Posterior cingulate gyrus (tissue), 11 donors: ENCODE measurements around the gene CLNK.

Experiments
- DNase-seq, 10 donors: peaks; one replicate each; pipeline versions ENCODE4 v3.0.0 to v3.0.0-alpha.2; 2020 to 2021; ENCODE audit warnings: mixed read lengths in 3 of 10
- intact Hi-C: fragments of 100-400 bp; cut with DNase I; formaldehyde crosslinking; loops from one replicate; pipeline ENCODE4 v1.15.1; 2023

The CLNK gene

GRCh38 chr4:10530137-10530786 lies 154.3 kb downstream of the CLNK start:
- intact Hi-C loops = no loop called here
- no peak for DNase-seq

DNA sequence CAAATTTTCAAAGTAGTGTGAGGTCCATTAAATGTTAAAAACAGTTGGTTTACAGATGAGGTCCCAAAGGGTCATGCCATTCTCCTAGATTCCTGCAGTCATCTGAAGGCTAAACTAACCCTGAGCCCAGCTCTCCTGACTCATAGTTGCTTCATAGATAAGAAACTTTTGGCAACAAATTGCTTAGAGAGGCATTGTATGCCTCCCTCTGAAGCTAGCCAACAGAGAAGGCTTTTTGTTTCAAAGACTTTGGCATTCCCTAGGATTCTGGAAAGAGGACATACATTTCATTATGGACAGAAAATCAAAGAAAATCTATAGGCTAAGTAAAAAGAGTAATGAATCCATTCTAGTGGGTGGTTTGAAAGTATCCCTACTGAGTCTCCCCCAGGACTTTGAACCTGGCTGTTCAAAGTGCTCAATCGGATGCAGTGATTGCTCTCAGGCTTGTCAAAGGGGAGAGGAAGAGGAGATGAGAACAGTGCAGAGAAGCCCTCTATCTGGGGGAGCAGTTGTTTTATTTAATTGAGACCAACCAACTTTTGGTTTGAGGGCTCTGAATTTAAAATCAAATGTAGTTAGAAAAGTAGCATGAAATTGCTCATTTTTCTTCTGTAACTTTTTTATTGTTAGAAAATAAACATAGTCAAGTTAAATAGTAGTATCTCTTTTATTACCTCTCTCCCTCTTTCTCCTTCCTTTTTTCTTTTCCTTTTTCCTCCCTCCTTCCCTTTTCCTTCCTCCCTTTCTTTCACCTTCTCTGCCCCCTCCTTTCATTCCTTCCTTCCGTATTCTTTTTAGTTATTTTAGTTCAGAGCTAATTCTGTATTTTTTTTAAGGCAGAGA lies 155.1 kb downstream of the CLNK start:
- intact Hi-C loops = no loop called here

GRCh38 chr4:10527438-10527837 lies 157.1 kb downstream of the CLNK start:
- no peak for DNase-seq

More for the DNA sequence above, 155.1 kb downstream of the CLNK start:
- no peak for DNase-seq

GRCh38 chr4:10526429-10527222 lies 157.9 kb downstream of the CLNK start:
- intact Hi-C loops = no loop called here
- DNase-seq = no peak

More at GRCh38 chr4:10527438-10527837, 157.1 kb downstream of the CLNK start:
- intact Hi-C loops = no loop called here

DNA sequence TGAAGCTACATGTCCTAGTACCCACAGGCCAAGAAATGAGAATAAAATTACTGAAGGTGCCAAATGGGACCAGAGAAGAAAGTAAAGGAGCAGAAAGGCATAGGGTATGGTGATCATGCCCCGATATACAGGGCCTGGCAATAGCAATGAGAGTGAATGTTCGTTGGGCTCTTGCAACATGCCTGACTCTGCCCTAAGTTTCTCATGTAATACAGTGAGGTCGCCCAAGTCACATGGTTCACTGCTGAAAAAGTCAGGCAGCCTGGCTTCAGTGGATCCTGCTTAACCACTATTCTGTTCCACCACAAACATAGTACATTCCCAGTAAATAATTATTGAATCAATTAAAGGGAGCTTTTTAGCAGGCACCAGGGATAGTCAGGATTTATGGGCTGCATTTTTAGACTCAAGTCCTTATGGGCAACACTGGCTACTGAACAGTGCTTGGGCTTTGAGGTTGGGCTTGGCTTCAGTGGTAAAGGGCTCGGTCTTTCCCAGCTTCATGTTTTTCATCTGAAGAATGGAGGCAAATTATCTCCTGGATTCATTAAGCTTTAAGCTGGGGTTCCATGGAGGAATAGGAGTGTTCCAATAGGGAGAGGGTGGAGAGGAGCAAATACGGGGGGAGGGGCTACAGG lies 160.3 kb downstream of the CLNK start:
- DNase-seq = no peak
- intact Hi-C loops = no loop called here

- DNase-seq = no peak
- intact Hi-C loops = no loop called here
Measured at GRCh38 chr4:10521424-10521823, 163.1 kb downstream of the CLNK start.

- intact Hi-C loops = no loop called here
- DNase-seq = no peak
Measured at GRCh38 chr4:10509733-10510132, 174.8 kb downstream of the CLNK start.

GRCh38 chr4:10506077-10506476 lies 178.5 kb downstream of the CLNK start:
- DNase-seq = no peak
- intact Hi-C loops = no loop called here

- intact Hi-C loops = no loop called here
- DNase-seq = no peak
Measured at GRCh38 chr4:10504570-10505179, 179.9 kb downstream of the CLNK start.

DNA sequence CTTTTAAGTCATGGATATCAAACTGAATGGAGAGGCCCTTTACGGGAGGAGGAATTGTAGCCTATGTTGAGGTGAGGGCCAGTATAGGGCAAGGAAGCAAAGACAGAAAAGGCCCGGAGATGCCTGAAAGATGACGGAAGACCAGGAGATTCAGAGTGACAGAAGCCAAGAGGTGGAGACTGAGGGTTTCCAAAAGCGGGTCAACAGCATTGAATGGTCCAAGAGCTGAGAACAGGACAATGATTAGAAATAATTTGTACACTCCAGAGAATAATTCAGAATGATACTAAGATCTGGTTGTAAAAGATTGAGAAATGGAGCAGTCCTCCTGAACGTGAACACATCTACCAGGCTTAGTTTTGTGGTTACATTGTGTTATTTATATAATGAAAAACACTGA lies 181.9 kb downstream of the CLNK start:
- intact Hi-C loops = no loop called here
- DNase-seq = no peak

- DNase-seq = no peak
- intact Hi-C loops = no loop called here
Measured at GRCh38 chr4:10500776-10501175, 183.8 kb downstream of the CLNK start.

DNA sequence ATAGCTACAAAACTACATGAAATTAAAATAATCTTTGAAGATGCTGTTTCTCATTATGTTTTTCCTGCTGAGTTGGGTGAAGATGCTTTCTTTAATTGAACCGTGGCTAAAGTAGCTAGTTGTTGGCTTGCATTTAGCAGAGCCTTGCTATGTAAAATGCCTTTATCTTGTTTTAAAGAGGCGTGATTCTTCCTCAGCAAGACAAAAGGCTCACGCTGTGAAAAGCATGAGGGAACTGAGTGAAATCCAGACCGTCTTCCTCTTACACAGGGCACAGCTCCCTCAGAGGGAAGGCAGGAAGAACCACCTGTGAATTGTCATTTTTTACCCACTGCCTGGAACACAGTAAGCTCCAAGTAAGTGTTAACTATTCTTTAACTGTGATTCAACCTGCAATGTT lies 188.4 kb downstream of the CLNK start:
- no peak for DNase-seq
- intact Hi-C loops = no loop called here

DNA sequence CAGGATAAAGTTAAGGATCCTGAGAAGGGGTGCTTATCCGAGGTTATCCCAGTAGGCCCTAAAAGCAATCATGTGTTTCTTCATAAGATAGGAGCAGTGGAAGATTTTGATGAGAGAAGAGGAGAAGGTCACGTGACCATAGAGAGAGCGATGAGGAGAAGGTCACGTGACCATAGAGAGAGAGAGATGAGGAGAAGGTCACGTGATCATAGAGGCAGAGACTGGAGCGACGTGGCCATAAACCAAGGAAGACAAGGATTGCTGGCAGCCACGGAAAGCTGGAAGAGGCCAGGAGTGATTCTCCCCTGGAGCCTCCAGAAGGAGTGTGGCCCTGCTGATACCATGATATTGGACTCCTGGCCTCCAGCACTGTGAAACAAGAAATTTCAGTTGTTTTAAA lies 188.9 kb downstream of the CLNK start:
- DNase-seq = no peak
- intact Hi-C loops = no loop called here

DNA sequence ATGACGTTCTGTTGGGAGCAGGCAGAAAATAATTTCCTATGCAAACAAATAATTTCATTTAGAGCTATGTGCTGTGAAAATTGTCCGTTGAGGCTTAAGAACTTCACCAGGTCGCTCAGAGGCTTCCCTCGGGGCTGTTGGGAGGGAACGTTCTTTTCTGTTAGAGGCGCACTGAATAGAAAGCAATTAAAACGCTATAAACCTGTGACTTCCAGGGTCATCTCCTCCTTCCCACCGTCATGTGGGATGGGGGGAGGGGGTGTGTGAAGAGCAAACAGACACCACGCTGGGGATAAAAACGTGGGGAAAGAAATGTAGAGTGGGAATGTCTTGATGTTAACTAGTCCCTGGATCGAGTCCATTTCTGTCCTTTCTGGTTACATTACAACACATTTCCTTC lies 192.1 kb downstream of the CLNK start:
- intact Hi-C loops = no loop called here
- no peak for DNase-seq

- no peak for DNase-seq
- intact Hi-C loops = no loop called here
Measured at GRCh38 chr4:10491401-10491800, 193.2 kb downstream of the CLNK start.

DNA sequence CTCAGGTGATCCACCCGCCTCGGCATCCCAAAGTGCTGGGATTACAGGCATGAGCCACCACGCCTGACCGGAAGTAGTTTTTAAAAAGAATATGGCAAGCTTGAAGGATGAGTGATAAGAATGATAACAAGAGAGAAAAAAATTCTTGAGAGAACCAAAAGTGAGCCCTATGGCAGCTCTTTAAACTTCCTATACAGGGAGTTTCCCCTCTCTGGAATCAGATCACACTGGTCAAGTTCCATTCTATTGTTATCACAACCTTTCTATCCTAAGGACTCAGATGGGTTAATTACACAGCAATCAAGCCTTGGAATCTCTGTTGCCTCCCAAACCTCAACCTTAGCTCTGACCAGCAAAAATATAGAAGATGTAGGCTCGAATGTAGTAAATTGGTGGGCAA lies 193.6 kb downstream of the CLNK start:
- intact Hi-C loops = no loop called here
- DNase-seq = no peak

GRCh38 chr4:10482913-10483312 lies 201.7 kb downstream of the CLNK start:
- DNase-seq = no peak
- intact Hi-C loops = no loop called here

- intact Hi-C loops = no loop called here
- no peak for DNase-seq
Measured at GRCh38 chr4:10480616-10481015, 204.0 kb downstream of the CLNK start.

GRCh38 chr4:10478621-10479020 lies 205.9 kb downstream of the CLNK start:
- intact Hi-C loops = no loop called here
- no peak for DNase-seq

- intact Hi-C loops = no loop called here
- no peak for DNase-seq
Measured at GRCh38 chr4:10470505-10470904, 214.1 kb downstream of the CLNK start.
